Ishikawa (cell line): ENCODE data around the gene BHLHA15.

ENCODE experiments used
- CEBPB ChIP-seq: IDR thresholded peaks from 2 replicates; pipeline ENCODE4 v1.6.1; 2012
- CREB1 ChIP-seq: IDR thresholded peaks from 2 replicates; pipeline ENCODE4 v1.6.1; 2012; ENCODE audit warnings: low read depth
- EGR1 ChIP-seq: IDR thresholded peaks from 2 replicates; pipeline ENCODE4 v1.6.1; 2012
- EP300 ChIP-seq: IDR thresholded peaks from 2 replicates; pipeline ENCODE4 v1.6.1; 2012; ENCODE audit warnings: borderline replicate concordance
- FOXM1 ChIP-seq: IDR thresholded peaks from 2 replicates; pipeline ENCODE4 v1.6.1; 2012; ENCODE audit warnings: low read depth, borderline replicate concordance
- NFIC ChIP-seq: IDR thresholded peaks from 2 replicates; pipeline ENCODE4 v1.6.1; 2012
- RAD21 ChIP-seq: IDR thresholded peaks from 2 replicates; pipeline ENCODE4 v1.6.1; 2012; ENCODE audit warnings: low read depth
- REST ChIP-seq: IDR thresholded peaks from 2 replicates; pipeline ENCODE4 v1.6.1; 2012; ENCODE audit warnings: low read depth, mild to moderate bottlenecking
- TAF1 ChIP-seq: IDR thresholded peaks from 2 replicates; pipeline ENCODE4 v1.6.1; 2012; ENCODE audit warnings: low read depth, mild to moderate bottlenecking
- TCF12 ChIP-seq: IDR thresholded peaks from 2 replicates; pipeline ENCODE4 v1.6.1; 2012; ENCODE audit warnings: low read depth
- TEAD4 ChIP-seq: IDR thresholded peaks from 2 replicates; pipeline ENCODE4 v1.6.1; 2012
- USF1 ChIP-seq: IDR thresholded peaks from 2 replicates; pipeline ENCODE4 v1.6.1; 2012
- YY1 ChIP-seq: IDR thresholded peaks from 2 replicates; pipeline ENCODE4 v1.6.1; 2012; ENCODE audit warnings: low read depth
- ZBTB7A ChIP-seq: IDR thresholded peaks from 2 replicates; pipeline ENCODE4 v1.6.1; 2012; ENCODE audit warnings: low read depth
- TF ChIP-seq, protein P1 (sequence below): IDR thresholded peaks from 2 replicates; pipeline ENCODE4 v1.6.1; 2012

Gene BHLHA15

GRCh38 chr7:98254516-98254915 is 43.3 kb downstream of the BHLHA15 start:
- TF ChIP-seq CREB1 (no peak), TEAD4 (no peak), YY1 (no peak), CEBPB (no peak)

DNA sequence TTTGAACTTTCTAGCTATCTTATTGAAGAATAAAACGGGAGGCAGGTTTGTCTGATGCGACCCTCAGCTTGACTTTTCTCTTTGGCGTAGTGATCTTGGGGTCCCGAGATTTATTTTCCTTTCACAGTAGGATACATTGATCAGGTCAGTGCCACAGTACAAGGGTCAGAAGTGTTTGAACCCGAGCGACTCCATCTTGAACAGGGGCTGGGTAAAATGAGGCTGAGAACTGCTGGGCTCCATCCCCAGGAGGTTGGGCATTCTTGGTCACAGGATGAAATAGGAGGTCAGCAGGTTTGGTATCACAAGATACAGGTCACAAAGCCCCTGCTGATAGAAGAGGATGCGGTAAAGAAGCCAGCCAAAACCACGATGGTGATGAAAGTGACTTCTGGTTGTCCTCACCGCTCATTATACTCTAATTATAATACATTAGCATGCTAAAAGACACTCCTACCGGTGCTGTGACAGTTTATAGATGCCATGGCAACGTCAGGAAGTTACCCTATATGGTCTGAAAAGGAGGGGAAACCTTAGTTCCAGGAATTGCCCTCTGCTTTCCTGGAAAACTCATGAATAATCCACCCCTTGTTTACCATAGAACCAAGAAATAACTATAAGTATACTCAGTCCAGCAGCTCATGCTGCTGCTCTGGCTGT is 43.8 kb downstream of the BHLHA15 start:
- no peak for TF ChIP-seq RAD21
- no peak for TF ChIP-seq TAF1
- no peak for TF ChIP-seq EP300
- no peak for TF ChIP-seq CREB1
- TF ChIP-seq, protein P1, sequence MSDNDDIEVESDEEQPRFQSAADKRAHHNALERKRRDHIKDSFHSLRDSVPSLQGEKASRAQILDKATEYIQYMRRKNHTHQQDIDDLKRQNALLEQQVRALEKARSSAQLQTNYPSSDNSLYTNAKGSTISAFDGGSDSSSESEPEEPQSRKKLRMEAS = no peak
- no peak for TF ChIP-seq REST
- no peak for TF ChIP-seq FOXM1
- no peak for TF ChIP-seq CEBPB
- TF ChIP-seq USF1 = no peak
- no peak for TF ChIP-seq NFIC
- TF ChIP-seq YY1 = no peak
- no peak for TF ChIP-seq TEAD4
- TF ChIP-seq EGR1 = no peak
- no peak for TF ChIP-seq TCF12
- no peak for TF ChIP-seq ZBTB7A

DNA sequence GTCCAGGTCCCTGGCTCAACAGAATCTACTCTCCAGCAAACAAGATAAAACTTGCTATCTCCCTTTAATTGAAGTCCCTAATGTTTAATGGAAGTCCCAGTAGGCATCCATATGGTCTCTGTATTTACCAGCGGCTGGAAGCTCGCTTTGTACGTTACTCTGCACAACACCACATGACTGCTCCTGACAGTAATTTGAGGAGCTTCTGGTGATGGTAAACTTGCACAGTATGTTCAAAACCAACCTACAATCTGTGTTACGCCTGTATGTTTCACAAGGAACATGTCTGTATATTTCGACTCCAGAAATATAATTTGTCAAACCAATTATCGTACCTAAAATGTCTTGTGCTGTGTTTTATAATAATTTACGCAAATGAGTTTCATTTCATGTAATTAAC is 45.2 kb downstream of the BHLHA15 start:
- TF ChIP-seq REST = no peak
- no peak for TF ChIP-seq FOXM1
- TF ChIP-seq EP300 = no peak
- TF ChIP-seq YY1 = no peak
- TF ChIP-seq TAF1 = no peak
- TF ChIP-seq USF1 = no peak
- TF ChIP-seq CEBPB = no peak
- no peak for TF ChIP-seq EGR1
- TF ChIP-seq, protein P1 = no peak

- no peak for TF ChIP-seq CREB1
- no peak for TF ChIP-seq TAF1
- TF ChIP-seq EP300 = no peak
Measured at GRCh38 chr7:98257701-98258100, 46.5 kb downstream of the BHLHA15 start.
